ENCODE results near the gene CCT3. TPM values are rescaled to one million over a fixed set of nuclear protein-coding genes. Genes with fewer than 3 reads are reported as not detected.

Gene CCT3
- total and polyA plus RNA-seq, 4 donors, result 74.5 to 144 (median 119) TPM

DNA sequence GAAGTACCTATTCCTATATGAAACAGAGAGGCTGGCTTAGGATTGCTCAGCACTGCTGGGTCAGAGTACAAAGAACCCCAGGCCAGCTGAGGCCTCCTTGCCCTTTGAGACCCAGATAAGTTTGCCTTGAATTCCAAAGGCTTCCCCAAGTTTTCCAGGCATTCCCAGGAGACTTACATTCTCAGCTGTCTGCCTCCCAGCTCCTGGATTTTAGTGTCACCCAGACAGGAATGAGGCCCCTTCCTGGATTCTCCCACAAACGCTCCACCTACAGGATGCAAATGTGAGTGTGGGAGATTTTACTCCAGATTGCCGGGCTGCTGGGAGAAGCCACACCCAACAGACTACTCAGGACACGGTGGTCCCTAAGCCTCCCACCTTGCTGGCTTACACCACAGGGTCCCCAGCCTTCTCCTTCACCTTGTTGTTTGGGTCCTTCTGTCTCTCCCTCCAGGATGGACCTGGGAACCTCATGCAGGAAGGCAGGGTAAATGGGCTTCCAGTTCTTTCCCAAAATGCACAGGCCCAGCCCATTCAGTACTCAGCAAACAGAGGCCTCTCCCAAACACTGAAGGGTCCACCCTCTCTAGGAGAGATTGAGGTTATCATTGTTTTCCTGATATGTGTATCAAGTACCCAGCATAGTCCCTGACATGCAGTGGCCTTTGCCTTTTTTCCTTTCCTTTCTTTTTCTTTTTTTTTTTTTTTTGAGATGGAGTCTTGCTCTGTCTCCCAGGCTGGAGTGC is 41.5 kb upstream of the CCT3 start:
- no peak overlapping the region for H3K4me3 ChIP-seq (ENCODE audit: low read depth in 1 of 3, low read length in 3 of 3)
- H3K9me3 ChIP-seq (ENCODE audit: control insufficient read depth in 4 of 4, low read length in 3 of 4), result no peaks in the 10 kb centered on the region
- no peak overlapping the region for H3K27ac ChIP-seq (ENCODE audit: low read depth in 1 of 2, low read length in 2 of 2)
- no peaks in the 10 kb centered on the region for H3K36me3 ChIP-seq (ENCODE audit: control insufficient read depth in 4 of 4, insufficient read depth in 3 of 4, low read depth in 1 of 4, low read length in 3 of 4)
- no peak overlapping the region for H3K9ac ChIP-seq (ENCODE audit: low read depth in 1 of 2, low read length in 2 of 2)
- no peak for TF ChIP-seq RAD21 (IDR thresholded peaks at IDR 0.05)
- no peak for TF ChIP-seq RXRA (IDR thresholded peaks at IDR 0.05)
- no peak for TF ChIP-seq YY1 (IDR thresholded peaks at IDR 0.05)
- TF ChIP-seq, protein P1, sequence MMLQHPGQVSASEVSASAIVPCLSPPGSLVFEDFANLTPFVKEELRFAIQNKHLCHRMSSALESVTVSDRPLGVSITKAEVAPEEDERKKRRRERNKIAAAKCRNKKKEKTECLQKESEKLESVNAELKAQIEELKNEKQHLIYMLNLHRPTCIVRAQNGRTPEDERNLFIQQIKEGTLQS (IDR thresholded peaks at IDR 0.05), result no peak
- no peak for TF ChIP-seq REST (IDR thresholded peaks at IDR 0.05)
- no peak for TF ChIP-seq EGR1 (IDR thresholded peaks at IDR 0.05; ENCODE audit: low read depth in 2 of 2)
- no peak for TF ChIP-seq GABPA (IDR thresholded peaks at IDR 0.05 in 1 of 2, conservative IDR thresholded peaks at IDR 0.05 in 1 of 2)
- TF ChIP-seq HNF4A (conservative IDR thresholded peaks at IDR 0.05), result no peak
- TF ChIP-seq SP1 (IDR thresholded peaks at IDR 0.05), result no peak
- TF ChIP-seq, protein P2, sequence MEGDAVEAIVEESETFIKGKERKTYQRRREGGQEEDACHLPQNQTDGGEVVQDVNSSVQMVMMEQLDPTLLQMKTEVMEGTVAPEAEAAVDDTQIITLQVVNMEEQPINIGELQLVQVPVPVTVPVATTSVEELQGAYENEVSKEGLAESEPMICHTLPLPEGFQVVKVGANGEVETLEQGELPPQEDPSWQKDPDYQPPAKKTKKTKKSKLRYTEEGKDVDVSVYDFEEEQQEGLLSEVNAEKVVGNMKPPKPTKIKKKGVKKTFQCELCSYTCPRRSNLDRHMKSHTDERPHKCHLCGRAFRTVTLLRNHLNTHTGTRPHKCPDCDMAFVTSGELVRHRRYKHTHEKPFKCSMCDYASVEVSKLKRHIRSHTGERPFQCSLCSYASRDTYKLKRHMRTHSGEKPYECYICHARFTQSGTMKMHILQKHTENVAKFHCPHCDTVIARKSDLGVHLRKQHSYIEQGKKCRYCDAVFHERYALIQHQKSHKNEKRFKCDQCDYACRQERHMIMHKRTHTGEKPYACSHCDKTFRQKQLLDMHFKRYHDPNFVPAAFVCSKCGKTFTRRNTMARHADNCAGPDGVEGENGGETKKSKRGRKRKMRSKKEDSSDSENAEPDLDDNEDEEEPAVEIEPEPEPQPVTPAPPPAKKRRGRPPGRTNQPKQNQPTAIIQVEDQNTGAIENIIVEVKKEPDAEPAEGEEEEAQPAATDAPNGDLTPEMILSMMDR (IDR thresholded peaks at IDR 0.05; ENCODE audit: low read depth, low read length, missing input control), result no peak
- 70% methylated on average over 3 of the region's 3 CpGs for WGBS
- H3K27me3 ChIP-seq (ENCODE audit: control insufficient read depth in 4 of 4, insufficient read depth in 4 of 4, low read length in 3 of 4), result no peaks in the 10 kb centered on the region
- no peak for DNase-seq (ENCODE audit: low spot score)
- H3K4me1 ChIP-seq (ENCODE audit: control insufficient read depth in 4 of 4, insufficient read depth in 4 of 4, low read length in 3 of 4), result no peaks in the 10 kb centered on the region

DNA sequence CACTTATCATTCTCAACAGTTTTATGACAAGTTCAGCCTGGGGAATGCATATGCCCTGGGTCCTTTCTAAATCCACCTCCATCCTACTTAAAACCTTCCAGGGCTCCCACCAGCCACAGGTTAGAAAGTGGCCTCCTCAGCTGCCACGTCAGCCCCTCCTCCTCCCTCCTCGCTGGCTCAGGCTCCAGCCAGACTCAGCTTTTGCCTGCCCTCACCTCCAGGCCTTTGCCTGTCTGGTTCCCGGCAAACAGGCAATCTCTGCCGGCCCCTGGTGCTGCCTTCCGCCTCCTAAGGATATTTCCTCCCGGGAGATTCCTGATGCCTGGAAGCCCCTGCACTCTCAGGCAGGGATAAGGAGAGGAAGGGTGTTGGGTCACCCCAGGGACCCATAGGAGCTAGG is 40.5 kb upstream of the CCT3 start:
- Histone ChIP-seq H3K4me1 (ENCODE audit: control insufficient read depth in 4 of 4, insufficient read depth in 4 of 4, low read length in 3 of 4) (no peaks in the 10 kb centered on the region), H3K9ac (ENCODE audit: low read depth in 1 of 2, low read length in 2 of 2) (no peak overlapping the region), H3K27me3 (ENCODE audit: control insufficient read depth in 4 of 4, insufficient read depth in 4 of 4, low read length in 3 of 4) (no peaks in the 10 kb centered on the region), H3K36me3 (ENCODE audit: control insufficient read depth in 4 of 4, insufficient read depth in 3 of 4, low read depth in 1 of 4, low read length in 3 of 4) (no peaks in the 10 kb centered on the region), H3K4me3 (ENCODE audit: low read depth in 1 of 3, low read length in 3 of 3) (no peak overlapping the region), H3K27ac (ENCODE audit: low read depth in 1 of 2, low read length in 2 of 2) (no peak overlapping the region), H3K9me3 (ENCODE audit: control insufficient read depth in 4 of 4, low read length in 3 of 4) (no peaks in the 10 kb centered on the region)
- no peak for DNase-seq (ENCODE audit: low spot score)
- WGBS, result 71% methylated on average over 6 of the region's 6 CpGs
- TF ChIP-seq SP1 (IDR thresholded peaks at IDR 0.05) (no peak), REST (IDR thresholded peaks at IDR 0.05) (no peak), MAX (IDR thresholded peaks at IDR 0.05) (no peak), RXRA (IDR thresholded peaks at IDR 0.05) (no peak), TAF1 (conservative IDR thresholded peaks at IDR 0.05) (no peak), FOXA2 (IDR thresholded peaks at IDR 0.05) (no peak), HNF4G (IDR thresholded peaks at IDR 0.05) (no peak), RAD21 (IDR thresholded peaks at IDR 0.05) (no peak), JUND (IDR thresholded peaks at IDR 0.05) (no peak), YY1 (IDR thresholded peaks at IDR 0.05) (no peak), EGR1 (IDR thresholded peaks at IDR 0.05; ENCODE audit: low read depth in 2 of 2) (no peak), FOXA1 (IDR thresholded peaks at IDR 0.05) (no peak), GABPA (IDR thresholded peaks at IDR 0.05 in 1 of 2, conservative IDR thresholded peaks at IDR 0.05 in 1 of 2) (no peak)
- TF ChIP-seq, protein P3, sequence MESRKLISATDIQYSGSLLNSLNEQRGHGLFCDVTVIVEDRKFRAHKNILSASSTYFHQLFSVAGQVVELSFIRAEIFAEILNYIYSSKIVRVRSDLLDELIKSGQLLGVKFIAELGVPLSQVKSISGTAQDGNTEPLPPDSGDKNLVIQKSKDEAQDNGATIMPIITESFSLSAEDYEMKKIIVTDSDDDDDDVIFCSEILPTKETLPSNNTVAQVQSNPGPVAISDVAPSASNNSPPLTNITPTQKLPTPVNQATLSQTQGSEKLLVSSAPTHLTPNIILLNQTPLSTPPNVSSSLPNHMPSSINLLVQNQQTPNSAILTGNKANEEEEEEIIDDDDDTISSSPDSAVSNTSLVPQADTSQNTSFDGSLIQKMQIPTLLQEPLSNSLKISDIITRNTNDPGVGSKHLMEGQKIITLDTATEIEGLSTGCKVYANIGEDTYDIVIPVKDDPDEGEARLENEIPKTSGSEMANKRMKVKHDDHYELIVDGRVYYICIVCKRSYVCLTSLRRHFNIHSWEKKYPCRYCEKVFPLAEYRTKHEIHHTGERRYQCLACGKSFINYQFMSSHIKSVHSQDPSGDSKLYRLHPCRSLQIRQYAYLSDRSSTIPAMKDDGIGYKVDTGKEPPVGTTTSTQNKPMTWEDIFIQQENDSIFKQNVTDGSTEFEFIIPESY (IDR thresholded peaks at IDR 0.05), result no peak
- TF ChIP-seq, protein P2 (IDR thresholded peaks at IDR 0.05; ENCODE audit: low read depth, low read length, missing input control), result no peak

Measured in liver (tissue), 9 donors.